ENCODE data around the gene AKAP1.
"Not testable (repeated sequence)": the region's sequence is repeated elsewhere in the genome, so short reads cannot be mapped to it uniquely, and the experiment has no call there.

Gene AKAP1

DNA sequence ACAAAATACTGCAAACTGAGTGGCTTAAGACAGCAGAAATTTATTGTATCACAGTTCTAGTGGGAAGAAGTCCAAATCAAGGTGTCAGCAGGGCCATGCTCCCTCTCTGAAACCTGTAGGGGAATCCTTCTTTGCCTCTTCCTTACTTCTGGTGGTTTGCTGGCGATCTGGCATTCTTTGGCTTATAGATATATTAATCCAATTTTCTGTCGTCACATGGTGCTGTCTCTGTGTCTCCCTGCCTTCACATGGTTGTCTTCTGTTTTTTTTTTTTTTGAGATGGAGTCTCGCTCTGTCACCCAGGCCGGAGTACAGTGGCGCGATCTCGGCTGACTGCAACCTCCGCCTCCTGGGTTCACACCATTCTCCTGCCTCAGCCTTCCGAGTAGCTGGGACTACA lies 6.8 kb upstream of the AKAP1 start:
- no peak for DNase-seq

DNA sequence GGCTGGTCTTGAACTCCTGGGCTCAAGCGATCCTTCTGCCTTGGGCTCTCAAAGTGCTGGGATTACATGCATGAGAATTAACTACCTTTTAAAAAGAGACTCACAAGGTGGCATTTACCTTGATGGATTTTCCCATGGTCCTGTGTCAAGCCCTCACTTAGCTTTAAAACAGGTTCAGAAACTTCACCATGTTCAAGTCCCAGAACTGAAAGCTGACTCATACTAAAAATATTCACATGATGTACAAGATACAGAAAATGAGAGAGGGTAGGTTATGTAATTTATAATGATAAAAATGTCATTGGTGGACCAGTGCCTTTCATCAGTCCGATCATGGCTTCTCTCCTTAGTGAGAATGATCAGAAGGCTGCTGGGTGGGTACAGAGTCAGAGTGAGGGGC lies 4.3 kb upstream of the AKAP1 start:
- no peak for DNase-seq

DNA sequence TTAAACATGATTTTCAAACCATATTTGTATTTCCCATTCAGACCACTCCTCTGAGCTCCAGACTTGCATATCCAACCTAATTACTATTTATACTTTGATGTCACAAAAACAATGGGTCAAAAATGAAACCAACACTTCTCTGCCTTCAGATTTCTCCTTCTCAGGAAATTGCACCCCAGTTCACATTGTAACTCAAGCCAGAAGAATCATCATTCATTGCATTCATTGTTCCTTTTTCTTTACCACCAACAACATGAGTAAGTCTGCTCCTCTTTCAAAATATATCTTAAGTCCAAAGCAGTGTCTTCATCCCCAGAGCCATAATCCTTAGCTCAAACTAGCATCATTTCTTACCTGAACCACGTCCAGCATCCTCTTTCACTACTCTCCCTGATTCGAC lies 2.6 kb upstream of the AKAP1 start:
- no peak for DNase-seq

DNA sequence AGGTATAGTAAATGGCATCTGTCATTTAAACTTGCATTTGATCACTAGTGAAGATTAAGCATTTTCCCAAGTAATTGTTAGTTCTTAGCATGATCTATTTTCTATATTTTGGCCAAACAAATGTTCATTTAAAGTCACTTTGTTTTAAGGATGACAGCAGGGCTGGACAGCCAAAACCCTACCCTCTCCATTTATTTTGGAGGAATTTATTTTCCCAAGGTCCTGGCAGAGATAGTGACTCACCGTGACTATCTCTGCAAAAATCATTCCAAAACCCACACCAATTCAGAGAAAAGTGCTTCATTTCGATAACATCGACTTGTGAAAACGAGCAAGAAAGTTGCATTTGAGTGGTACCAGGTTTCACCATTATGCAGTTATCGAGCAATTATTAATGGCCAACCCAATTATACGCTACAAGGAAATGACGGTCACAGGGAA lies 665 bp upstream of the AKAP1 start:
- no peak for DNase-seq

DNA sequence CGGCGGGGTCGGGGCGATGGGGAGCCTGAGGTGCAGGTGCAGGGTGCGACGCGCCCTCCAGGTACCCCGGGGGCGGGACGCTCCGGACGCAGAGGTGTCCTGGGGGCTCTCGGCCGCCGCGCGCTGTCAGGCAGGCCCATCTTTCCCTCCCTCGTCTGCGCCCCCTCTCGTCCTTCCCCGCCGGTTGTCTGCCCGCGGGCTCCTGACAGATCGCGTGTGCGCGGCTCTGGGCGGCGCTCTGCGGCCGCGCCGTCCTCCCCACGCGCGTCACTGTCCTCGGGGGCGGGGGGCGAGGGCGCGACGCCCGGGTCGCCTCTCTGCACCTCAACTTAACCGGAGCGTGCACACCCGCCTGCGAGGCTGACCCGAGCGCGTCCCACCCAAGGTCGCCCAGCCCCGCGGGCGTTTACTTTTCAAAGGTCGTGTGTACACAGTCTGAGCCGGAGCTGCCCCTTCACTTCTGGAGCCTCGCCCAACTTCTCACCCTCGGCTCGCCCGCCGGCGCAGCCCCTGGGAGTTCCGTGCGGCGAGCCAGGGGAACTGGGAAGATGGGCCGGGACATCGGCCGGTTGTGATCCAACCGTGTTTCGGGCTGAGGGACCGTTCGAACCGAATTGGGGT lies 512 bp downstream of the AKAP1 start:
- DNase-seq: no peak

DNA sequence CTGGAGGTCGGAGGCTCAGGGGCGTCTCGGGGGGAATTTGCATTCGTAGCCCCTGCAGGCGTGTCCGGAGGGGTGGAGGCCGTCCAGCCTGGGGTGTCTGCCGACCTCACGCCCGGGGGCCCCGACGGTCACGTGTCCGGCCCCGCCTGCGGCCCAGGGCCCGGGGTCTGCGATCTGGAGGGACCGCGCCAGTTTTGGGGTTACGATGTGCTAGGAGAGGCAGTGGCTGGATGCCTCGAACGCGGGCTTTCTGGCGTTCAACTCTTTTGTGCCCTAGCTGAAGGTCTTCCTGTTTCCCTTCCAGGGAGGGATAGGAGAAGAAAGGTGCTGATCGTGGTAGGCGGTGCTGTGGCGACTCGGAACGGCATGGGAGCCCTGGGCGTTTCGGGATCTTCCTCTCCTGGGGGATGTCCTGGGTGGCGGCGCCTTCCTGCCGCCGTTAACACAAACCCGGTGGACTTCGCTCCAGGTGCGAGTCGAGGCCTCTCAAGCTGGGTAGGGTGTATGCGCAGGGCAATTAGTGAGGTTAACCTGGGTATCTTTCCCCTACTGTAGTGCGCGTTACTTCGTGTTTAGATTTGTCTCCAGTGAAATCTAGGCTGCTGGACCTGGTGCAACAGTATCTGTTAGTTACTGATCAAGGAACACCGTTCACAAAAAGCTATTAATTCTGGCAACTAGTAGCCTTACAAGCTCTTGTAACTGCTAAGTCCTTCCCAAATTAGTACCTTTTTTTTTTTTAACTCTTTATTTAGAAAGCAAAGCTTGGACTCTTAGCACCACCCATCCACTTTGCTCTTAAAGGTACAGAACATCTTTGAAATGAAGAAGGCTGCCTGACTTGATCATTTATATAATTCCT lies 1.3 kb downstream of the AKAP1 start:
- DNase-seq: no peak

DNA sequence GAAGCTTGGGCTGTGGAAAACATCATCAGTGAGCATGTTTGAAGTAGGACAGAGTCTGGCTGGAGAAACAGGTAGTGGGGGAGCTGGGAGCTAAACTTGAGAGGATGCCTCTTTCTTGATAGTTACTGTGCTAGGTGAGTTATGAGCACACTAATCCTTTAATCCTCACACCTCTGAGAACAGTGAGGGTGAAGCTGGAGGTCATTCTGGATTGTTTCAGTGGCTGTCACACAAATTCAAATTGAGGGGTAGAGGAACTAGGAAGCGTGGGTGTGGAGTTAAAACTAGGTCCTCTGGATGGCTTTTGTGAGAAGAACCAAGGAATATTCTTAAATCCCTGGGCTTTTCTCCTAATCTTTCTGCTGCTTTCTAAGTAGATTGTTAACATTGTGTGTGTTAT lies 3.3 kb downstream of the AKAP1 start:
- no peak for DNase-seq

DNA sequence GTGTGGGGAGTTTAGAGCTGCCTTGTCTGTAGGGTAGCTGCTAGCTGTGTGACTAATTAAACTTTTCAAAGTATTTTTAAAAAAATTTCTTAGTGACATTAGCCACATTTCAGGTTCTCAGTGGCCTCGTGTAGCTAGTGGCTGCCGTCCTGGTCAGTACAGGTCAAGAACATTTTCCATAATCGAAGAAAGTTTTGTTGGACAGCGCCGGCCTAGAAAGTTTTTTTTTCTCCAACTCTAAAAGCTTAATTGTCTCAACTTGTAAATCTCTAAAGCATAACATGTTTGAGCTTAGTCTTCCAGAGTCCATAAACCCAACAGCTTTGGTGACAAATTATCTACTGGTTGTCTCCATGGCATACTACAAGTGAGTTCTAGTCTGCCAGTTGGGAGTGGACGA lies 4.3 kb downstream of the AKAP1 start:
- no peak for DNase-seq

DNA sequence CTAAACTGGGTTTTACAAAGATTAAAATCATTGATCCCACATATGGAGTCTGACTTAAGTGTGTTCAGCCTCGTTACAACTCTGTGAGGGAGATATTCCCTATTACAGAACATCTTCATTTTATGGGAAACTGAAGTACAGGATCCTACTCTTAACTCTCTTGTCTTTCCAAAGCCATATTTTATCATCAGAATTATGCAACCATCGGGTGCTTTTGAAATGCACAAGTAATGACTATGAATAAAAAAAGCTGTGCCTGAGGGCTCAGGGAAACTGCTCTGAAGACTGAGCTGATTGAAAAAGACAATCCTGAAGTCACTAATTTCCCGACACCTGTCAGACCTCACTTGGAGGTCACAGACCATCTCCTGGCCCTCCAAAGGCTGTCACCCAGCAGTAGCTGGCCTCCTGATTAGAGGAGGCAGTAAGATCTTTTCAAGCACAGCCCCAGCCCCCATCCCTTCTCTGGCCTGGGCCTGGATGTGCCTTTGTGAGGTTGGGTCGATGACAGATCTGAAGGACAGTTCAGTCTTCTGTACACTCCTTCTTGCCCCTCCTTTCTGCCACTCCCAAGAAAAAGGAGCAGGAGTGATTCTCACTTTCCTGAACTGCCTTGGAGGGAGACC lies 5.6 kb downstream of the AKAP1 start:
- DNase-seq: no peak

DNA sequence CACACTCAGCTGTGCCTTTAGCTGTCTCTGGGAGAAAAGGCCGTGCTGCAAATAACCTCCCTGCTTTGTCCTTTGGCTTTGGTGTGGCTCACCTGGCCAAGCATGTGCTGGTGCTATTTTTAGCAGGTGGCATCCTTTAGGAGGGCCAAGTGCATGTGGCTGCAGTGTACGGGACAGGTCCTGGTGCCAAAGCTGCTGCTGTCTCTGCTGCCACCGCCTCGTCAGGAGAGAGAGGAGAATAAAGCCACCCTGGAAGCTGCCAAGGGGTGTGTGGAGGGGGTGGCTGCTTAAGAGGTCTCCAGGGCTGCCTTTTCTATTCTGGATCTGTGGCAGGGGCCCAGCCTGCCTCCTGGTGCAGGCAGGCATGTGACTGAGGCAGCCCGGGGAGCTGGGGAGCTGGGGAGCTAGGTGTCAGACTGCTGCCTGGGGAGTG lies 6.2 kb downstream of the AKAP1 start:
- DNase-seq: no peak

DNA sequence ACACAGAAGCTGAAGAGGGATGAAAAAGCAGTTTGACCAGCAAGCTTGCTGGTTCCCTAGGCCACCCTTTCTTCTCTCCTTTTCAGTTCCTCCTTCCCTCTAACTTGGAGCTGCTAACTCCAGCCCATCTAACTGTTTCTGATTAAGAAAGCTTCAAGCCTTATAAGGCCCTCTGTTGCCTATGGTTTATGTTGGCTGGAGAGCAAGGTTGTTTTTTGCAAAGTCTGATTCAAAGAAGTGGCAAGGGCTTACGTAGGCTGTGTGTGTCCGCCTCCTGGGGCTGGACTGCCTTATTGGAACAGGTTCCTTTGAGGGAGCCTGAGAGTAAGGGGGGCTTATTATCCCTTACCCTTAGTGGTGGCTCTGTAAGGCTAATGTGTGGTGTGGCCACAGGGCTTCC lies 7.1 kb downstream of the AKAP1 start:
- DNase-seq: no peak

DNA sequence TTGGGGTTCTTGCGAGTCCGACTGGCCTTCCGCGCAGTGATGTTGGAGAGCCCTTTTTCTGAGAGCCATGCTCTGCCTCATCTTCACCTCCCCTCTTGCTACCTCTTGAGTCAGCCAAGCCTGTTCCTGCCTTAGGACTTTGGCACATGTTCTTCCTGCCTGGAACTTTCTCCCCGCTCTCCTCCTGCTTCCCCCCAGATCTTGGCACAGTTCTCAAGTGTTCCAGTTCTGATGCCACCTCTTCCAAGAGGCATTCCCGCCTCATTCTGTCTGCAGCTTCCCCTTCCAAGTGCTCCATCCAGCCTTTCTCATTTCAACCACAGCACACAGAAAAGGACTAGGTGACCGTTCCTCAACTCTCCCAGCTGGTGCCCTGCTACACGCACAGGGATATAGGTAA lies 7.7 kb downstream of the AKAP1 start:
- no peak for DNase-seq

DNA sequence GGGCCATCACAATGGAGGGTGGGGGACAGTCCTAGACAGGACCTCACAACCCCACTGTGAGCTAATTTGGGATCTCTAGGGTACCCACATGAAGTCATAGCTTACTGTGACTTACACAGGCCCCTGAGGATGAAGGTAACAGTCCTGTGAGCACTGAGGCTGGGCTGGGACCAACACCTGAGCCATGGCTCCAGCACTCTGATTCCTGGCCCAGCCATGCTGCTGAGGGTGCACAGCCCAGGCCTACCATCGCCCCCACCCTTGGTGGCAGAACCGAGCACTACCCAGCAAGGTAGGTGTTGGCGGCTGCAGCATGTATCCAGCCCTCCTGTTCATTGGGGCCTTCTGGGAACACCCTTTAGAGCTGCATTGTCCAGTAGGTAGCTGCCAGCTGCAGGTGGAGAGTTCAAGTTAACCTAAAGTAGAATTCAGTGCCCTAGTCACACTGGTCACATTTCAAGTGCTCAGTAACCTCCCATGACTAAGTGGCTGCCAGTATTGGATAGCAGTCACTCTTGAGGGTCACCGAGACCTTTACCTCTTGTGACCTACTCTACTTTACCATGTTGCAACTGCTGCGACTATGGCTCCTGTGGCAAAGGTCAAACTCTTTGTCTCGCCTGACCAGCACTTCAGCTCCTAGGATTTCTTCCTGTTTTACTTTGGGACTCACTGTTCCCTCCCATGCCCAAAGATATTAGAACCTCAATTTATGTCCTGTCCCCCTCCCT lies 11.6 kb downstream of the AKAP1 start:
- no peak for DNase-seq

DNA sequence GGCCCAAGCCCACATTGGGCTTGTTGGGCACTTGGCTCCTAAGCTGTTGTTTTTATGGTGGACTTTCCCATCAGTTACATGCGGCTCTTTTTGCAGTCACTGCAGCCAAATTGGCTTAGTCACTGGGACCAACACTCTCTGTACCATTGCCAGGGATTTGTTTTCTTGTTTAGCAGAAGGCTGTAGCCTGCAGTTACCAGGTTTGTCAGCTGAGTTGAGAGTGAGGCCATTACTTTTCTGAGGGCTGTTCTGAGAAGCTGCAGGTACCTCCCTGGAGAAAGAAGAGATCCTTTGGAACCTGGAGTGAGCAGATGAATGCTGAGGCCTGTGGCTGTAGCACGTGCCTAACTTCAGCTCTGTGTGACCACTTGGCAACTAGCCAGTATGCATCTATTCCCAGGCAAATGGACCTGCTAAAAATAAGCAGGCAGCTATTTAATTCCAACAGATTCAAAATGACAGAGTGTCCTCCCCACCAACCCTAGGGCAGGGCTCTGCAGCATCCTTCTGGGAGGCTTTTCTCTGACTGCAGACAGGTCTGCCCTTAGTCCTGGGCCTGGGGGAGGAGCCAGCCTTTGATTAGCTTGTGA lies 12.9 kb downstream of the AKAP1 start:
- DNase-seq: peak; percentile 24

DNA sequence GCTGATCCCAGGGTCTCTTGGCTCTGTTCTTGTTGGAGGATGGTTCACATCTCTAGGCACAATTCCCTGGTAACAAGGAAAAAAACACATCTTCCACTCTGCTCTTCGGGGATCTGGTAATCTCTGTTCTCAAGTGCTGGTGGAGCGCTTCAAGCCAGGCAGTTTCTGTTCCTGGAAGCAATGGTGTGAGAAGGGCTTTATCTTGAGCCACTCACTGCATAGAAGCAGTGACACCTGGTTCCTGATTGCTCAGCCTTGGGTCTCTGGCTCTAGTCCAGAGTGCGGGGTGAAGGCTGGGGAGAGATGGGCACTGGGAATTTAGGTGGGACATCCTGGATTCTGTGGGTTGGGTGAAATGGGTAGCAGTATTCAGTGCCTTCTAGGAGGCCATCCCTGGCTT lies 14.1 kb downstream of the AKAP1 start:
- DNase-seq: no peak

DNA sequence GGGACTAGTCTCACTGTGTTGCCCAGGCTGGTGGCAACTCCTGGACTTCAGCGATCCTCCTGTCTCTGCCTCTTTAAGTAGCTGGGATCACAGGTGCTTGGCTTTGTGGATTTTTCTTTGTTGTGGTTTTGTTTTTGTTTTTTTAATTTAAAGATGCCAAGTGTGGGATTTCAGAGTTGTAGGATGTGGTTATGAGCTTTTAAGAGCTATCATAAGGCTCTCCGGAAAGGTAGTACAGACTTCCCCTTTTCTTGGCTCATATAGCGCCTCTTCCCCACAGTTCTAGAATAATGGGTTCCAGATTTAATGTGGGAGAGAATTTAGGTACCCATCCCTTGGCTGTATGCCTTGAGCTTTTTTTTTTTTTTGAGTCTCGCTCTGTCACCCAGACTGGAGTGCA lies 17.1 kb downstream of the AKAP1 start:
- no peak for DNase-seq

DNA sequence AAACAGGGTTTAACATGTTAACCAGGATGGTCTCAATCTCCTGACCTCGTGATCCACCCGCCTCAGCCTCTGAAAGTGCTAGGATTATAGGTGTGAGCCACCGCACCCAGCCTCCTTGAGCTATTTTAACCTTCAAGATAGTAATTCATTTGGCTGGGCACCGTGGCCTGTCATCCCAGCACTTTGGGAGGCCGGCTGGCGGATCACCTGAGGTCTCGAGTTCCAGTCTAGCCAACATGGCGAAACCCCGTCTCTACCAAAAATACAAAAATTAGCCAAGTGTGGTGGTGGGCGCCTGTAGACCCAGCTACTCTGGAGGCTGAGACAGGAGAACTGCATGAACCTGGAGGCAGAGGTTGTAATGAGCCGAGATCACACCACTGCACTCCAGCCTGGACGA lies 17.6 kb downstream of the AKAP1 start:
- DNase-seq: not testable (repeated sequence)

DNA sequence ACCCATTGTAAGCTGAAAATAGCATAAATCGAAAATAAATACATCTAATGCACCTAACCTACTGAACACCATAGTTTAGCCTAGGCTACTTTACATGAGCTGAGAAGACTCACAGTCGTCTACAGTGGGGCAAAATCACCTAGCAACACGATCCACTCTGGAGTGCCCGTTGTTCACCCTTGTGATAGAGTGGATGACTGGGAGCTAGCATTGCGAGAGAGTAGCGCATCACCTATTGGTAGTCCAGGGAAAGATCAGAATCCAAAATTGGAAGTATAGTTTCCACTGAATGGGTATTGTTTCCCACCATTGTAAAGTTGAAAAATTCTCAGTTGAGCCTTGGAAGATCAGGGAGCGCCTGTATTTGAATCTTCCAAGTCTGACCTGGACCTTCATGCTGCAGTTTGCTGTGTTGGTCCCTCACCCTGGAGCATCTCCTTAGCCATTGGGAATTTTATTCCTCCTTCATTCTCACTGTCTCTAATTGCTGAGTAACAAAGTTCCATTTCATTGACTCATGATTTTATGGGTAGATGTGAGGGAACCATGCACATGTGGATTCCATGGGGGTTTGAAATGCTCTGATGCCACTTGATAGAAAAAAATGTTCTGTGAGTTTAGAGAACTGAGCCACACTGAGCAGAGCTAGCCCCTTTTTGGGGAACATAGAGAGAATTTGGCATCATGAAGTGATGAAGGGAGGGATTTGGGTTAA lies 19.6 kb downstream of the AKAP1 start:
- DNase-seq: no peak

DNA sequence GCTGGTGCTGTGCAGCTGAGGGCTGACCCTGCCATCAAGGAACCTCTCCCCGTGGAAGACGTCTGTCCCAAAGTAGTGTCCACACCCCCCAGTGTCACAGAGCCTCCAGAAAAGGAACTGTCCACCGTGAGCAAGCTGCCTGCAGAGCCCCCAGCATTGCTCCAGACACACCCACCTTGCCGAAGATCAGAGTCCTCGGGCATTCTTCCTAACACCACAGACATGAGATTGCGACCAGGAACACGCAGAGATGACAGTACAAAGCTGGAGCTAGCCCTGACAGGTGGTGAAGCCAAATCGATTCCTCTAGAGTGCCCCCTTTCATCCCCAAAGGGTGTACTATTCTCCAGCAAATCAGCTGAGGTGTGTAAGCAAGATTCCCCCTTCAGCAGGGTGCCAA lies 20.5 kb downstream of the AKAP1 start:
- no peak for DNase-seq

DNA sequence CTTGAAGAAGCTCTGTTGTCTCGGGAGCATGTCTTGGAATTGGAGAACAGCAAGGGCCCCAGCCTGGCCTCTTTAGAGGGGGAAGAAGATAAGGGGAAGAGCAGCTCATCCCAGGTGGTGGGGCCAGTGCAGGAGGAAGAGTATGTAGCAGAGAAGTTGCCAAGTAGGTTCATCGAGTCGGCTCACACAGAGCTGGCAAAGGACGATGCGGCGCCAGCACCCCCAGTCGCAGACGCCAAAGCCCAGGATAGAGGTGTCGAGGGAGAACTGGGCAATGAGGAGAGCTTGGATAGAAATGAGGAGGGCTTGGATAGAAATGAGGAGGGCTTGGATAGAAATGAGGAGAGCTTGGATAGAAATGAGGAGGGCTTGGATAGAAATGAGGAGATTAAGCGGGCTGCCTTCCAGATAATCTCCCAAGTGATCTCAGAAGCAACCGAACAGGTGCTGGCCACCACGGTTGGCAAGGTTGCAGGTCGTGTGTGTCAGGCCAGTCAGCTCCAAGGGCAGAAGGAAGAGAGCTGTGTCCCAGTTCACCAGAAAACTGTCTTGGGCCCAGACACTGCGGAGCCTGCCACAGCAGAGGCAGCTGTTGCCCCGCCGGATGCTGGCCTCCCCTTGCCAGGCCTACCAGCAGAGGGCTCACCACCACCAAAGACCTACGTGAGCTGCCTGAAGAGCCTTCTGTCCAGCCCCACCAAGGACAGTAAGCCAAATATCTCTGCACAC lies 21.2 kb downstream of the AKAP1 start:
- DNase-seq: peak; percentile 61

DNA sequence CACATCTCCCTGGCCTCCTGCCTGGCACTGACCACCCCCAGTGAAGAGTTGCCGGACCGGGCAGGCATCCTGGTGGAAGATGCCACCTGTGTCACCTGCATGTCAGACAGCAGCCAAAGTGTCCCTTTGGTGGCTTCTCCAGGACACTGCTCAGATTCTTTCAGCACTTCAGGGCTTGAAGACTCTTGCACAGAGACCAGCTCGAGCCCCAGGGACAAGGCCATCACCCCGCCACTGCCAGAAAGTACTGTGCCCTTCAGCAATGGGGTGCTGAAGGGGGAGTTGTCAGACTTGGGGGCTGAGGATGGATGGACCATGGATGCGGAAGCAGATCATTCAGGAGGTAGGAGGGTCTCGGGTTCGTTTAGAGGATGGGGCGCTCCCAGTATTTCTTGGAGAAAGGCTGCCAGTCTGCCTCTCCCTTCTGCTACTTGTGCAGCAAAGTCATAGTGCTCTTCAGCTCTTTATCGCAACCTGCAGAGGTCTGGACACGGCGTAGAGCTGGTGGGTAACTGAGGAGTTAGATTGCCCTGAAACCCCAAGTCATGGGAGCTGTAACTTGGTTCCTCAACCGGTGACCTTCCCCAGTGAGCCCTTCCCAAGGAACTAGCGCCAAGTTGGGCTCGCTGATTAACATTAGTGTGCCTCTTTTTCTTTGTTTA lies 21.9 kb downstream of the AKAP1 start:
- no peak for DNase-seq
